NCI-H1436 treated with DMSO at 0.1 percent for 48 hours (cell line): ENCODE results near the gene CRACR2A.

Experiments
- DNase-seq: peaks from one replicate; lab custom pipeline; 2025; lab: John Stamatoyannopoulos, UW

The CRACR2A gene

DNA sequence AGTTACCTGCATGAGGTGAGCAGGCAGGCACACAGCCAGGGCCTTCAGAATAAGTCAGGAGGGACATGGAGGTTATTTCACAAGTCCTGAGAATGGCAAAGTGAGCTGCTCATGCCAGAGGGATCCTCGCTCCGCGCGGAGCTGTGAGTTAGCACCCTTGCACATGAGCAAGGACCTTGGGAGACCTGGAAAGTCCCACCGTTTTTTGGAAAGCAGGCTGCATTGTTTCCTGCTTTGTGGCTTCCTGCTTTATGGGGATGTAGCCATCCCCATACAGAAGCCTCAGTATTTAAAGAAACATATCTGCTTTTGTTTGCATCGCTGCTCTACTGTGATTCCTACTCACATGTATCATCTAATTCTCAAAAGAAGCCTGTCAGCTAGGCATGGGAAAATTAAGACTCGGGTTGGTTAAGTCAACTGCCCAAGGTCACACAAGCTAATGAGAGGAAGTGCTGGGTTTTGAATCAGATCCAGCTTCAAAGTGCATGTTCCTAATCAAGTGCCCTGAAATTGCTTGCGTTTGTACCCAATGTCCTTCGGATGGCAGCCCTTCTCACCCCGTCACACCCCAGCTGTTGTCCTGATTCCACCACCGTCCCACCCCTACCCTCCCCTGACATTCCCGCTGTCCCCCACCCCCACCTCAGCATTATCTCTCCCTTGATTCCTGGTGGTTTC is 106.2 kb downstream of the CRACR2A start:
- no peak for DNase-seq

GRCh38 chr12:3645091-3645490 is 107.8 kb downstream of the CRACR2A start:
- no peak for DNase-seq

- no peak for DNase-seq
Measured at GRCh38 chr12:3644104-3644503, 108.8 kb downstream of the CRACR2A start.

DNA sequence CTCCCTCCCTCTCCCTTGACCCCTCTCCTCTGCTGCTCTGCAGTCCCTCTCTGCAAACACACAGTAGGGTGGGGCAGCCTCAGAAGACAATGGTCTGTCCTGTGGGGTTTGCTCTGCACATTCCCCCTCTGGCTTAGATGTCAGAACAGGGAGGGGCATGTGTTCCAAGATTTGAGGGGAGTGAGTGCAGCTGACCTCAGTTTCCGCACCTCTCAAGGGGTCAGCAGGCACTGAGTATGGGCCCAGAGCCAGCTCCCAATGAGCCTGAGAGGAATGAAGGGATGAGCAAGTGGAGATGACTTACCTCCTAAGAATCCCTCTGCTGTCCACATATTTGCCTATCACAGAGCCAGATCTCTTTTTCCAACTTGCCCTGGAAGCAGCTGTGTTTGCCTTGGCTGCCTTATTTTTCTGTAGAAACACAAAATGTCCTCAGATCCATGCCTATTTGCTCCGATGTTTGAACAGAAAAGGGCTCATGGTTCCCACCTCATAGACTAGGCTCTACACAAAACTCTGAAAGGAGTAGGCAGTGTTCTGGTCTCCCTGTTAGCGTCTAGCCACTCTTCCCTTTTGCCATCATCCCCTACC is 111.4 kb downstream of the CRACR2A start:
- no peak for DNase-seq

DNA sequence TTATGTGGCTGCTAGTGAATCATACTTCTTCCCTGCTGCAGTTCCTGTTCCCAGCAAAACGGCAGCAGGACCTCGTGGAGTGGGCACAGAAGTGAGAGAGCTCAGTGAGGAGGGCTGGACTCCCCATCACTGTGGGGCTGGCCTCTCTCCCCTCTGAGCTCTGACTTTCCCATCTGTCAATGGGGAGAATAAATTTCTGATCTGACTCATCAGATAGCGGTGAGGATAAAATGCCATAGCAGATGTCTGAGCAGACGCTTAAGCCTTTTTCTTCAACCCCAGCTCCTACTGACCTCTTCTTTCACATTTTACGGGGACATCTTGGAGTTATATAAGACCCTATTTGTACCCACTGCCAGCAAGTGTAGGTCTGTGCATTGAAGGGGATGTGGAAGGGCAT is 116.6 kb downstream of the CRACR2A start:
- DNase-seq = no peak

GRCh38 chr12:3634348-3634747 is 118.6 kb downstream of the CRACR2A start:
- no peak for DNase-seq

DNA sequence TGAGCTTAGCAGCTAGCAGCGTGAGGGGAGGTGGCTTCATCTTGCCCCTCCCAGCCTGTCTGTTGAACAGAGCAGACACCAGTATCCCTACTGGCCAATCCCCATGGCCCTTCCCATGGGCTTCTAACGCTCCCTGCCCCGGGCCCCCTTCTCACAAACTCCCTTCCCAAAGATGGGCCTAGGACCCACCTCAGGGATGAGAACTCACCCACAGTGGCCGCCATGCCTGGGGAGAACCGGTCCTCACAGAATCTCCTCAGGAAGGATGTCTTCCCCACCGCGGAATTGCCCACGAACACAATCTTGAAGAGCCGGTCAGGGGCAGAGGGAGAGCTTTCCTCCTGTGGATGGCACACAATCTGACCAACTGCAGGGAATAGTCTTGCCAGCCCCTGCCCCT is 119.5 kb downstream of the CRACR2A start:
- no peak for DNase-seq

- DNase-seq = no peak
Measured at GRCh38 chr12:3632754-3633153, 120.2 kb downstream of the CRACR2A start.

- no peak for DNase-seq
Measured at GRCh38 chr12:3632256-3632655, 120.7 kb downstream of the CRACR2A start.

DNA sequence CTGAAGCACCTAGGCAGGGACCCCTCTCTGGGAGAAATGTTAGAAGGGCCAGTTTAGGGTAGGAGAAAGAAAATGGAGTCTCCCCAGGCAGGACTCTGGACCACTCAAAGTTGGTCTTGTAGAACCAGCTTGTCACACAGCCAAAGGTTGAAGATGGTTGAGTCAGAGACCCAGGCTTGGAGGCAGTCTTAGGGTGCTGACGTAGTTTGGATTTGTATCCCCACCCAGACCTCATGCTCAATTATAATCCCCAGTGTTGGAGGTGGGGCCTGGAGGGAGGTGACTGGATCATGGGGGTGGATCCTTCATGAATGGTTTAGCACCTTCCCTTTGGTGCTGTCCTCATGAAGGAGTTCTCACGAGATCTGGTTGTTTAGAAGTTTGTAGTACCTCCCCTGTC is 121.2 kb downstream of the CRACR2A start:
- no peak for DNase-seq

- no peak for DNase-seq
Measured at GRCh38 chr12:3631272-3631637, 121.7 kb downstream of the CRACR2A start.

GRCh38 chr12:3630621-3631271 is 122.2 kb downstream of the CRACR2A start:
- no peak for DNase-seq

GRCh38 chr12:3630111-3630510 is 122.8 kb downstream of the CRACR2A start:
- DNase-seq = no peak

GRCh38 chr12:3629057-3629830 is 123.7 kb downstream of the CRACR2A start:
- DNase-seq = no peak

GRCh38 chr12:3628629-3629028 is 124.3 kb downstream of the CRACR2A start:
- no peak for DNase-seq

DNA sequence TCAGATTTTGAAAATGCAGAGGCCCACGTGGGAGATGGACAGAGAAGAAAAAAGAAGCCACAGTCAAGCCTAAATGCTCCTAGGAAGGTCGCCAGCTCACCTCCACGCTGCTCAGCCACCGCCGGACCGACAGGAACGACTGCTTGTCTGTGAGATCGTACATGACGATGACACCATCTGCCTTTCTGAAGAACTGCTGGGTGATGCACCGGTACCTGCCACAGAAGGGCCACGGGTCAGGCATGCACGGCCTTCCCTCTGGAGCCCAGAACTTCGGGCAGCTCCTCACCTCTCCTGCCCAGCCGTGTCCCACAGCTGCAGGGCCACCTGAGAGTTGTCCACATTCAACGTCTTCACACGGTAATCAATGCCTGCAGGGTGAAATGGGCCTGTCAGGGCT is 125.6 kb downstream of the CRACR2A start:
- no peak for DNase-seq

GRCh38 chr12:3624273-3624672 is 128.6 kb downstream of the CRACR2A start:
- DNase-seq = no peak

GRCh38 chr12:3622822-3623690 is 129.9 kb downstream of the CRACR2A start:
- no peak for DNase-seq

GRCh38 chr12:3622021-3622821 is 130.7 kb downstream of the CRACR2A start:
- no peak for DNase-seq

DNA sequence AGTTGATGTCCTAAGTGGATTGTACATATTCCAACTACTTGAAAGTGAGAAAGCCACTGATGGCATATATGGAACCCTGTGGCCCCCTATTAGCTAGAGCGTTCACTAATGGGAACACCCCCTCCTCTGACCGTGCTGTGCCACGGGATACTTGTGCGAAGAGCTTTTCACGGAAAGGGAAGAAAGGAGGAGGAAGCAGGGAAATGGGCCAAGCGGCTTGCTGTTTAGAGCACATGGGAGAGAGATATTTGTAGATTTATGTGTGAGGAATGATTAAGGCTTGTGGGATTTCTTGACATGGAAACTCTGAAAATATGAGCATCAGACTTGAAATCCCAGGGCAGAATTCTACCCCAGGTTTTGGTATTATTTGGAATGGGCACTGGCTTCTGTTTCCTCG is 132.1 kb downstream of the CRACR2A start:
- DNase-seq = no peak

DNA sequence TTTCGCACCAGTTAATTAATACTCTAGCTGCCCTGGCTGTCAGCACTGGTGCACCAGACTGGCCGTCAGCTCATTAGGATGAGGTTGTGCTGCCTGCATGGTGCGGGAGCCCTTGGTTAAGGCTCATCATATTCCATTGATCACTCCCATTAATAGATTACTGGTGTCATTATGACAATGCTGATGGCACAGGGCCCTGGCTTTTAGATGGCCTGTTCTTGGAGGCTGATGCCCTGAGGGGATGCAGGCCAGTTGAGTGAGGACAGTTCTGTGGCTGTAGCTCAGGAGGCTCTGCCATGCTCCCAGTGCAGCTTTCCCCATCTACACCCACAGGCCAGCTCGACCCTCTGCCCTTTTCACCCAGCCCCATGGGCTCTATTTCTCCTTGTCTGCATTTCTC is 135.3 kb downstream of the CRACR2A start:
- DNase-seq = no peak
